HepG2 (cell line): Measurements from ENCODE around the gene KRTAP5-1. TPM values are rescaled to one million over a fixed set of nuclear protein-coding genes. Genes with fewer than 3 reads are reported as not detected.

ENCODE experiments used
- ATAC-seq: fragments of 200-7000 bp; cut with Tn5 transposase; 3 replicates; pipeline ENCODE4 v1.9.1; 2020; ENCODE audit warnings: mild to moderate bottlenecking, moderate library complexity
- BruUV-seq: library from RNA; stranded (reverse); fragments of 400-500 nt; replicated peaks from 2 replicates; lab custom pipeline; 2021; lab: Mats Ljungman, UMichigan
- CTCF ChIA-PET: fragments of 300-600 bp; formaldehyde crosslinking; extraction: SDS; loops from one replicate; lab custom pipeline; 2021; ENCODE audit warnings: low total read pairs, inconsistent platforms, low intra/inter-chr PET ratio; lab: Yijun Ruan, JAX
- POLR2A ChIA-PET: fragments of 350-600 bp; sonication (Branson Sonifier 250); formaldehyde crosslinking; loops from one replicate; lab custom pipeline; 2020; ENCODE audit warnings: antibody characterized with exemption, inconsistent platforms; lab: Yijun Ruan, JAX
- DNase-seq: peaks from one replicate; pipeline ENCODE4 v3.0.0-alpha.2; 2015; ENCODE audit warnings: low spot score
- FAIRE-seq: peaks from 3 replicates; lab custom pipeline; 2011; peaks lifted over from hg19 to GRCh38; lab: Jason Lieb, UNC
- H2AFZ ChIP-seq: one replicate; pipeline ENCODE4 v1.6.1; 2011; ENCODE audit warnings: low read length, inconsistent platforms
- H3K27ac ChIP-seq: fragments of 300-600 bp; 3 replicates; pipeline ENCODE4 v1.8.0; 2011; ENCODE audit warnings: mixed run types, mild to moderate bottlenecking, mixed read lengths, low read length, inconsistent platforms; ENCODE audit not compliant: insufficient read depth; ENCODE audit errors: extremely low read length
- H3K27me3 ChIP-seq, 2 experiments: fragments of 200-600 bp in 1 of 2; 2 replicates in 1 of 2; 3 replicates in 1 of 2; pipeline versions ENCODE4 v1.6.0 to v1.8.0; 2011; ENCODE audit warnings: low read length in 2 of 2, mild to moderate bottlenecking in 2 of 2, moderate library complexity in 2 of 2, inconsistent platforms in 1 of 2; ENCODE audit not compliant: insufficient read depth in 2 of 2, control insufficient read depth in 1 of 2
- H3K36me3 ChIP-seq, 2 experiments: fragments of 200-600 bp in 1 of 2; replicated peaks in 1 of 2; 2 replicates in 1 of 2; 3 replicates in 1 of 2; pipeline versions ENCODE4 v1.5.1 to v1.8.0; 2011; ENCODE audit warnings: low read length in 2 of 2, inconsistent platforms in 1 of 2; ENCODE audit not compliant: insufficient read depth in 2 of 2, control insufficient read depth in 1 of 2
- H3K4me1 ChIP-seq: 2 replicates; pipeline ENCODE4 v1.5.1; 2012; ENCODE audit warnings: low read length, inconsistent platforms; ENCODE audit not compliant: insufficient read depth
- H3K4me2 ChIP-seq: 2 replicates; pipeline ENCODE4 v1.6.0; 2011; ENCODE audit warnings: low read depth, low read length, inconsistent platforms
- H3K4me3 ChIP-seq, 3 experiments: fragments of 200-600 bp in 1 of 3; sonication (generic), shearing (Covaris generic) in 1 of 3; replicated peaks in 1 of 3; 2 replicates each; pipeline ENCODE4 v1.5.1; 2011 to 2016; ENCODE audit warnings: low read length in 3 of 3, inconsistent platforms in 2 of 3, low read depth in 2 of 3, mild to moderate bottlenecking in 2 of 3, control low read depth in 1 of 3, mixed read lengths in 1 of 3; ENCODE audit not compliant: insufficient read depth in 1 of 3
- H3K79me2 ChIP-seq: one replicate; pipeline ENCODE4 v1.6.1; 2011; ENCODE audit warnings: low read length, inconsistent platforms; ENCODE audit not compliant: insufficient read depth
- H3K9ac ChIP-seq: 2 replicates; pipeline ENCODE4 v1.6.0; 2011; ENCODE audit warnings: mild to moderate bottlenecking, low read depth, low read length, inconsistent platforms; ENCODE audit not compliant: insufficient read depth
- H3K9me3 ChIP-seq: 2 replicates; pipeline ENCODE4 v1.5.1; 2012; ENCODE audit warnings: mild to moderate bottlenecking, low read length
- H4K20me1 ChIP-seq: 2 replicates; pipeline ENCODE4 v1.6.0; 2011; ENCODE audit warnings: inconsistent platforms, mild to moderate bottlenecking, low read length, moderate library complexity; ENCODE audit not compliant: insufficient read depth
- KDM5B ChIP-seq: sonication (generic); formaldehyde crosslinking; IDR thresholded peaks from 2 replicates; pipeline ENCODE4 v1.4.0; 2020; ENCODE audit warnings: missing genetic modification reagents, mild to moderate bottlenecking, borderline replicate concordance
- ZNF234 ChIP-seq: sonication (generic); formaldehyde crosslinking; conservative IDR thresholded peaks from 2 replicates; pipeline ENCODE4 v1.5.1; 2020; ENCODE audit warnings: mild to moderate bottlenecking, missing genetic modification reagents
- ZNF574 ChIP-seq: sonication (generic); formaldehyde crosslinking; IDR thresholded peaks from 2 replicates; pipeline ENCODE4 v1.4.0; 2020; ENCODE audit warnings: missing genetic modification reagents
- WGBS: methylation state at CpG from one replicate; pipeline ENCODE4 v1.1.6; 2017; ENCODE audit warnings: low lambda C conversion rate; 5-methylcytosine and 5-hydroxymethylcytosine counted together
- in situ Hi-C: cut with HindIII; loops from 2 replicates; pipeline ENCODE4 v1.10.0; 2017; ENCODE audit warnings: low pct_unique_long_range_greater_than_20kb; ENCODE audit not compliant: extremely low pct_ligation_motif_present
- intact Hi-C: fragments of 100-400 bp; cut with micrococcal nuclease; formaldehyde crosslinking; loops from one replicate; pipeline ENCODE4 v1.10.0; 2022; ENCODE audit not compliant: unreplicated experiment
- polyA plus RNA-seq, 8 experiments: library from polyadenylated mRNA; depleted of rRNA in 3 of 8; stranded (reverse) in 7 of 8; unstranded in 1 of 8; fragments of >200 nt; fragmentation: Illumina TruSeq in 4 of 8; extraction: Trizol in 4 of 8; gene quantifications; 2 replicates each; pipeline versions ENCODE4 v1.2.1 to v1.2.3, GENCODE V29; 2011 to 2016; ENCODE audit warnings: low read depth in 4 of 8, missing spikeins in 1 of 8, mixed read lengths in 1 of 8; ENCODE audit not compliant: insufficient read depth in 1 of 8
- total RNA-seq, 5 experiments: library from RNA; depleted of rRNA; stranded (reverse); fragments of >200 nt; fragmentation: Illumina TruSeq; extraction: Trizol; gene quantifications; 2 replicates each; pipeline ENCODE4 v1.2.3, GENCODE V29; 2016; ENCODE audit warnings: low read depth in 1 of 5
- TF ChIP-seq, protein P1 (sequence below): sonication (generic); formaldehyde crosslinking; IDR thresholded peaks from 2 replicates; pipeline ENCODE4 v1.5.0; 2020; ENCODE audit warnings: mild to moderate bottlenecking, missing genetic modification reagents

KRTAP5-1 gene
- total and polyA plus RNA-seq, 2 of the 13 experiments (the other 11 are each of a cell fraction or from before 2014, with no cell fraction given) = not detected

DNA sequence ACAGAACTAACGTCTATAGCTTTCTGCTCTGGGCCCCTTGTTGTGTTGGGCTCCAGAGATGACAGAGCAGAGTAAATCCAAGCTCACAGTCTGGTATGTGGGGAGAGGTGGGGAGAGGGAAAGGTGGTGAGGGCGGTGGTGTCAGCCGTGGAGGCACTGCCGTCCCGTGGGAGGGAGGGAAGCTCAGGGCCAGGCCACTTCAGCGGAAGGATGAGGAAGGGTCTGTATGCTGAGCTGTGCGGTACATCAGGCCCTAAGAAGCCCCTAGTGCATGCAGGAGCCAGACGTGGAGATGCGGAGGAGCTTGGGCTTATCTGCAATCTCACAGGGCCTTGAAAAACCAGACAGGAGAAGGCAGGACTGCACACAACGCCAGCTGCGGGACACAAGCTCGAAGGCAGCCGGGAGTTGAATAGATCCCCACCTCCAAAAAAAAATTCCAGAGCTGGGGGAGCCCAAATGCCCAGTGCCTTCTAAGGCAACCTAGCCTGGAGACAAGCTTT is 46.0 kb upstream of the KRTAP5-1 start:
- no peaks in the 10 kb centered on the region for H3K4me1 ChIP-seq
- 24% methylated on average over 13 of the region's 13 CpGs for WGBS
- no peak overlapping the region for H3K4me3 ChIP-seq
- BruUV-seq = no TSS peak
- TF ChIP-seq ZNF574 = no peak
- no peak for TF ChIP-seq ZNF234
- TF ChIP-seq KDM5B (CRISPR knock-in tag) = no peak
- TF ChIP-seq, protein P1, sequence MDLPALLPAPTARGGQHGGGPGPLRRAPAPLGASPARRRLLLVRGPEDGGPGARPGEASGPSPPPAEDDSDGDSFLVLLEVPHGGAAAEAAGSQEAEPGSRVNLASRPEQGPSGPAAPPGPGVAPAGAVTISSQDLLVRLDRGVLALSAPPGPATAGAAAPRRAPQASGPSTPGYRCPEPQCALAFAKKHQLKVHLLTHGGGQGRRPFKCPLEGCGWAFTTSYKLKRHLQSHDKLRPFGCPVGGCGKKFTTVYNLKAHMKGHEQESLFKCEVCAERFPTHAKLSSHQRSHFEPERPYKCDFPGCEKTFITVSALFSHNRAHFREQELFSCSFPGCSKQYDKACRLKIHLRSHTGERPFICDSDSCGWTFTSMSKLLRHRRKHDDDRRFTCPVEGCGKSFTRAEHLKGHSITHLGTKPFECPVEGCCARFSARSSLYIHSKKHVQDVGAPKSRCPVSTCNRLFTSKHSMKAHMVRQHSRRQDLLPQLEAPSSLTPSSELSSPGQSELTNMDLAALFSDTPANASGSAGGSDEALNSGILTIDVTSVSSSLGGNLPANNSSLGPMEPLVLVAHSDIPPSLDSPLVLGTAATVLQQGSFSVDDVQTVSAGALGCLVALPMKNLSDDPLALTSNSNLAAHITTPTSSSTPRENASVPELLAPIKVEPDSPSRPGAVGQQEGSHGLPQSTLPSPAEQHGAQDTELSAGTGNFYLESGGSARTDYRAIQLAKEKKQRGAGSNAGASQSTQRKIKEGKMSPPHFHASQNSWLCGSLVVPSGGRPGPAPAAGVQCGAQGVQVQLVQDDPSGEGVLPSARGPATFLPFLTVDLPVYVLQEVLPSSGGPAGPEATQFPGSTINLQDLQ (CRISPR knock-in tag) = no peak
- H3K4me2 ChIP-seq = no peak overlapping the region
- no peak overlapping the region for H3K27ac ChIP-seq
- ChIA-PET POLR2A (no interaction called here), CTCF (no interaction called here)
- no peak overlapping the region for H2AFZ ChIP-seq
- FAIRE-seq (no peak), DNase-seq (no peak), ATAC-seq (no peak)
- intact Hi-C loops = no loop called here
- no peaks in the 10 kb centered on the region for H3K79me2 ChIP-seq
- no peaks in the 10 kb centered on the region for H3K36me3 ChIP-seq
- in situ Hi-C loops = no loop called here
- no peaks in the 10 kb centered on the region for H3K9me3 ChIP-seq
- H4K20me1 ChIP-seq = no peaks in the 10 kb centered on the region
- H3K9ac ChIP-seq = no peak overlapping the region
- H3K27me3 ChIP-seq = peaks cover 14 to 67% of the 10 kb centered on the region in 2 experiments
